Activated CD4-positive, alpha-beta T cell treated with anti-CD3 and anti-CD28 coated beads for 36 hours (primary cell): ENCODE measurements around the gene CHCHD6. TPM values are rescaled to one million over a fixed set of nuclear protein-coding genes. Genes with fewer than 3 reads are reported as not detected.

ENCODE experiments used
- ATAC-seq: fragments of 200-7000 bp; cut with Tn5 transposase; one replicate; pipeline ENCODE4 v1.10.0; 2021; ENCODE audit warnings: mild to moderate bottlenecking, moderate library complexity
- CTCF ChIA-PET: fragments of 350-600 bp; sonication (Branson Sonifier 250); formaldehyde crosslinking; loops from one replicate; lab custom pipeline; 2021; ENCODE audit warnings: antibody characterized with exemption; lab: Charles Lee
- POLR2A ChIA-PET: fragments of 350-600 bp; sonication (Branson Sonifier 250); formaldehyde crosslinking; loops from one replicate; lab custom pipeline; 2021; ENCODE audit warnings: antibody characterized with exemption, inconsistent platforms; lab: Charles Lee
- DNase-seq: peaks from one replicate; pipeline ENCODE4 v3.0.0-alpha.2; 2020
- H3K27ac Mint-ChIP-seq: one replicate; pipeline ENCODE4 v1.8.0; 2021; ENCODE audit warnings: mixed read lengths
- H3K27me3 Mint-ChIP-seq: one replicate; pipeline ENCODE4 v1.8.0; 2021; ENCODE audit warnings: mixed read lengths
- H3K36me3 Mint-ChIP-seq: one replicate; pipeline ENCODE4 v1.8.0; 2021; ENCODE audit warnings: low read depth, mixed read lengths
- H3K4me1 Mint-ChIP-seq: one replicate; pipeline ENCODE4 v1.8.0; 2021; ENCODE audit warnings: mixed read lengths
- H3K4me3 Mint-ChIP-seq: one replicate; pipeline ENCODE4 v1.8.0; 2021; ENCODE audit warnings: mild to moderate bottlenecking, moderate library complexity, mixed read lengths
- H3K9me3 Mint-ChIP-seq: one replicate; pipeline ENCODE4 v1.8.0; 2021; ENCODE audit warnings: low read depth, mixed read lengths
- intact Hi-C, 2 experiments: fragments of 100-400 bp; cut with DNase I in 1 of 2; cut with micrococcal nuclease in 1 of 2; formaldehyde crosslinking; loops; one replicate each; pipeline versions ENCODE4 v1.14.2 to v1.15.1; 2022 to 2024; cut with DNase I, micrococcal nuclease
- total RNA-seq, 2 experiments: library from RNA; stranded (reverse); gene quantifications; one replicate each; pipeline ENCODE4 v1.2.3, GENCODE V29; 2021

The CHCHD6 gene
- total RNA-seq, 2 experiments from 2014 or later, result 17.1 to 17.7 TPM

- Mint-ChIP-seq H3K27ac (no peak overlapping the region), H3K9me3 (no peaks in the 10 kb centered on the region), H3K27me3 (no peaks in the 10 kb centered on the region), H3K36me3 (peaks cover 54% of the 10 kb centered on the region), H3K4me3 (no peak overlapping the region), H3K4me1 (peaks cover 6% of the 10 kb centered on the region)
- POLR2A ChIA-PET, result no interaction called here
- intact Hi-C loops, result no loop called here
- CTCF ChIA-PET, result interaction anchor here (0.5 kb wide), 1 partner anchor 53 kb away, joined by 3 read pairs; no protein-coding TSS in a partner anchor
- no peak for DNase-seq
- ATAC-seq, result no peak
Observed at GRCh38 chr3:126731044-126731443, 27.0 kb downstream of the CHCHD6 start.

DNA sequence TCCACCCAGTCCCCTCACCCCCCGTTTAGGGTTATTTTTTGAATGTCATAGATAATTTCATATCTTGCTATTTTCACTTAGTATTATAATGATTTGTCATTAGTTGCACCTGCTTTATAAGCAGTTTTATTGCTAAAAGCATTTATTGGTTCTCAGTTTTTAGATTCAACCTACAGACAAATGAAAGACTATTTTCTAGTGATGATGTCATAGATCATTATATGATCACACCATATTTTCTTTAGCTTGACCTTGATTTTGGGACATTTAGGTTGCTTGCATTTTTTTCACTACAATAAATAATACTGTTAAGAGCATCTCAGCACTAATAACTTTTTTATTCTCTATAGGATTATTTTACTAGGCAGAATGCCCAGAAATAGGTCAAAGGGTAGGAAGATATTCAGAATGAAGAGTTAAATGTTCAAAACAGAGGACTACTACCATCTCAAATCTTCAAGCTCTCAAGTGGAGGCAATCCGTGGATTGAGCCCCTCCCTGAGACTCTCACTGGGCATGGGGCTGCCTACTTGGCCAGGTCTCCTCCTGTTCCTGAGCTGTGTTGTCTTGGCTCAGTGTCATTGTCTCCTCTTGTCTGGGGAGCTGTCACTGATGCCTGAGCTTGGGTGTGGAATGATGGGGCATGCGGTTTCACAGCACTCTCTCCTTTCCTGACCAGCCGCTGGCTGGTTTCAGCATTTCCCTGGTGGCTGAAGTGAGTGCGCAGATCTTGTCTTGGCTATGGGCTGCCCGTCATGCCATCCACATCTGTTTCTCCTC is 28.4 kb downstream of the CHCHD6 start:
- H3K27me3 Mint-ChIP-seq, result no peaks in the 10 kb centered on the region
- H3K4me1 Mint-ChIP-seq, result peaks cover 6% of the 10 kb centered on the region
- ChIA-PET CTCF (no interaction called here), POLR2A (no interaction called here)
- no peaks in the 10 kb centered on the region for H3K9me3 Mint-ChIP-seq
- H3K36me3 Mint-ChIP-seq, result peaks cover 54% of the 10 kb centered on the region
- H3K4me3 Mint-ChIP-seq, result no peak overlapping the region
- intact Hi-C loops, result no loop called here
- no peak for DNase-seq
- ATAC-seq, result no peak
- no peak overlapping the region for H3K27ac Mint-ChIP-seq

GRCh38 chr3:126733061-126733430 is 29.0 kb downstream of the CHCHD6 start:
- DNase-seq (no peak), ATAC-seq (no peak)
- no peak overlapping the region for H3K4me3 Mint-ChIP-seq
- H3K4me1 Mint-ChIP-seq, result peaks cover 6% of the 10 kb centered on the region
- H3K27ac Mint-ChIP-seq, result no peak overlapping the region
- CTCF ChIA-PET, result no interaction called here
- H3K9me3 Mint-ChIP-seq, result peaks cover 1% of the 10 kb centered on the region
- H3K36me3 Mint-ChIP-seq, result peaks cover 57% of the 10 kb centered on the region
- H3K27me3 Mint-ChIP-seq, result no peaks in the 10 kb centered on the region
- POLR2A ChIA-PET, result no interaction called here
- intact Hi-C loops, result no loop called here

GRCh38 chr3:126734106-126734723 is 30.2 kb downstream of the CHCHD6 start:
- ChIA-PET POLR2A (no interaction called here), CTCF (no interaction called here)
- Mint-ChIP-seq H3K4me3 (no peak overlapping the region), H3K9me3 (peaks cover 9% of the 10 kb centered on the region), H3K4me1 (peaks cover 6% of the 10 kb centered on the region), H3K27ac (no peak overlapping the region), H3K27me3 (no peaks in the 10 kb centered on the region), H3K36me3 (peaks cover 61% of the 10 kb centered on the region)
- intact Hi-C loops, result no loop called here
- DNase-seq (no peak), ATAC-seq (no peak)

GRCh38 chr3:126737527-126737926 is 33.5 kb downstream of the CHCHD6 start:
- Mint-ChIP-seq H3K36me3 (peaks cover 76% of the 10 kb centered on the region), H3K27ac (no peak overlapping the region), H3K4me3 (no peak overlapping the region), H3K9me3 (peaks cover 11% of the 10 kb centered on the region), H3K4me1 (no peaks in the 10 kb centered on the region), H3K27me3 (no peaks in the 10 kb centered on the region)
- ChIA-PET CTCF (interaction anchor here (0.5 to 1.3 kb wide), 4 partner anchors 14 to 54 kb away, joined by 3 to 4 read pairs (median 4); no protein-coding TSS in a partner anchor), POLR2A (no interaction called here)
- intact Hi-C loops, result no loop called here
- no peak for ATAC-seq
- DNase-seq, result no peak

DNA sequence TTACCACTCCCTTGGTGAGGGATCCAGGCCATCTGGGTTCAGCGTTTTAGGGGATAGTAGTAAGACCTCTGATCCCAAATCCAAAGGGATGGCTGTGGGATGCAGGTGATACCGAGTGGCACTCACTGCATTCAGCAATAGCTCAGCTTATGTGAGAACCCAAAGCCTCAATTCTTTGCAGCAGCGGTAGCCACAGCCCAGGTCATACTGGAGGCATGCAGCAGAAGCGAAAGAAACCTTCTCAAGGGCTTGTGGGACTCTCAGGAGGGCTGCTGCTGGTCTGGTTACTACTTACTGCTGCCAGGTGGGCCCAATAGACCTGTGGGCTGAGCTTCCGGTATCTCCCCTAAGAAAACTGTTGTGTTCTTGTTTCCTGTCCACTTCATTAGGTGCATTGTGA is 38.0 kb downstream of the CHCHD6 start:
- no peak for ATAC-seq
- peaks cover 11% of the 10 kb centered on the region for H3K9me3 Mint-ChIP-seq
- POLR2A ChIA-PET, result no interaction called here
- DNase-seq, result no peak
- no peaks in the 10 kb centered on the region for H3K4me1 Mint-ChIP-seq
- no peaks in the 10 kb centered on the region for H3K27me3 Mint-ChIP-seq
- no peak overlapping the region for H3K4me3 Mint-ChIP-seq
- H3K27ac Mint-ChIP-seq, result no peak overlapping the region
- intact Hi-C loops, result no loop called here
- CTCF ChIA-PET, result interaction anchor here (1.9 kb wide), 1 partner anchor 10 kb away, joined by 6 read pairs; no protein-coding TSS in a partner anchor
- peaks cover 40% of the 10 kb centered on the region for H3K36me3 Mint-ChIP-seq

GRCh38 chr3:126743350-126743749 is 39.3 kb downstream of the CHCHD6 start:
- ATAC-seq, result no peak
- H3K9me3 Mint-ChIP-seq, result peaks cover 7% of the 10 kb centered on the region
- no peak overlapping the region for H3K27ac Mint-ChIP-seq
- H3K4me1 Mint-ChIP-seq, result no peaks in the 10 kb centered on the region
- POLR2A ChIA-PET, result no interaction called here
- intact Hi-C loops, result no loop called here
- H3K27me3 Mint-ChIP-seq, result no peaks in the 10 kb centered on the region
- no peak overlapping the region for H3K4me3 Mint-ChIP-seq
- CTCF ChIA-PET, result interaction anchor here (0.6 to 0.8 kb wide), 2 partner anchors 11 to 27 kb away, joined by 3 read pairs; no protein-coding TSS in a partner anchor
- no peak for DNase-seq
- H3K36me3 Mint-ChIP-seq, result peaks cover 29% of the 10 kb centered on the region

DNA sequence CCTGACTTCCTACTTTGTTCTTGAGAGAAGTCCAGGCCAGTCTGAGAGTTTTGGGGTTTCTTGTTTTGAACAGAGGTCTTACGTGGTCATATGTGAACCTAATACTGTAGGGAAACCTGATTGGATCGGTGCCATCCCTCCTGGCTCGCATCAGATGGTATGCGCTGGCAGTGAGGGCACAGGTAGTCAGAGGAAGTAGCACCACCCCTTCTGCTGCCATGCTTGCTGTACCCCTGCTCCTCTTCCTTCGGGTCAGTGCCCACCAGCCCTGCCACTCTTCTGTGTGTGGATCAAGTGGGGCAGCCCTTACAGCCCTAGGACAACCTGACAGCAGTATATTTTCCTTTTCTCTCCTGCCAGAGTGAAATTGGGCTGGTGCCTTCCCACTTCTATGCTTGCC is 39.7 kb downstream of the CHCHD6 start:
- DNase-seq (no peak), ATAC-seq (no peak)
- Mint-ChIP-seq H3K27me3 (no peaks in the 10 kb centered on the region), H3K27ac (no peak overlapping the region), H3K4me1 (no peaks in the 10 kb centered on the region), H3K4me3 (no peak overlapping the region), H3K9me3 (peaks cover 4% of the 10 kb centered on the region), H3K36me3 (peaks cover 24% of the 10 kb centered on the region)
- POLR2A ChIA-PET, result no interaction called here
- CTCF ChIA-PET, result no interaction called here
- intact Hi-C loops, result no loop called here

DNA sequence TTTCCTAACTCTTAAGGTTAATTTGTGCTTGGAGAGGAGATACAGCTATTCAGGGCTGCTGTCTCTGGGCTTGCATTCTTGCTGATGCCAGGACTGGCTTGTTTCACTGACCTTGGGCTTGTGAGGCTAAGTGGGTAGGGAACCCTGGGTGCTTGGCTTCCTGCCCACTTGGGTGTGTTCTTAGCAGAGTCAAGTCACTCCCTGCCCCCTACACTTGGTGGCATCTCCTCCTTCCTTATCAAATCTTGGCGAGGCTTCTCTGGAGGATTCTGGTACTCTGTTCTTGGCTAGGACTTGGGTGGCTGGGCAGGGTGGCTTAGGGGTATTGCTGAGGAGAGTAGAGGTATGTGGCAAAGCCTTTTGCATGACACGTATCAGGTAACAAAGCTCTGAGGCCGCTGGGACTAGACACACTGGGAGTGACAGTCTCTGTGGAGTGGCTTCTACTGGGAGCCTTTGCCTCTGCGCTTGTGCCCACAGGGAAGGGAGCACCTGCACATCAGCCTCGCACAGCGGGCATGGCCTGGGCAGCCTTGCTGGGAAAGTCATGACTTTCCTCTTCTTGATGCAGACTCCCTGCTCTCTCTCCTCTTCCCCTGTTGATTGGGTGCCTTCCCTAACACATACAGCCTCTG is 41.8 kb downstream of the CHCHD6 start:
- CTCF ChIA-PET, result no interaction called here
- Mint-ChIP-seq H3K27ac (no peak overlapping the region), H3K27me3 (no peaks in the 10 kb centered on the region), H3K9me3 (no peaks in the 10 kb centered on the region), H3K4me3 (no peak overlapping the region), H3K36me3 (peaks cover 9% of the 10 kb centered on the region), H3K4me1 (no peaks in the 10 kb centered on the region)
- DNase-seq (no peak), ATAC-seq (no peak)
- POLR2A ChIA-PET, result no interaction called here
- intact Hi-C loops, result no loop called here

GRCh38 chr3:126746395-126747177 is 42.5 kb downstream of the CHCHD6 start:
- intact Hi-C loops, result no loop called here
- ATAC-seq (no peak), DNase-seq (no peak)
- peak overlapping the region; percentile 3 for H3K27ac Mint-ChIP-seq
- POLR2A ChIA-PET, result no interaction called here
- peaks cover 6% of the 10 kb centered on the region for H3K36me3 Mint-ChIP-seq
- no peaks in the 10 kb centered on the region for H3K27me3 Mint-ChIP-seq
- no peaks in the 10 kb centered on the region for H3K4me1 Mint-ChIP-seq
- H3K4me3 Mint-ChIP-seq, result no peak overlapping the region
- CTCF ChIA-PET, result no interaction called here
- no peaks in the 10 kb centered on the region for H3K9me3 Mint-ChIP-seq

DNA sequence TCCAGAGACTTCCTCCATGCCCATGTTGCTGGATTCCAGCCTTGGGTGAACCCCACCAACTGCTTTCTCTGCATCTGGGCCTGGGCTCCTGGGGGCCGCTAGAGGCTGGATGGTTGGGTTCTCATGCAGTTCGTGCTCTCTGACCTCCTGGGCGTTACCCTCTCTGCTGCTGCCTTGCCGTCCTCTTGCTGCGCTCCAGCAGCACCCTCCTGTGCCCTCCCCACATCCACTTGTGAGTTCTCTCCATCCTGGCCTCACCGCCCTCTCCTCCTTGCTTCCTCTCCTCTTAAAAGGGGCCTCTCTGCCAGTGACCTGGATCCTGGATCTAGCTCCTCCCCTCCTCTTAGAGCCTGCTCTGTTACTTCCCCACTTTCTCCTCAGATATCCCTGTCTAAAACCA is 43.7 kb downstream of the CHCHD6 start:
- Mint-ChIP-seq H3K4me3 (no peak overlapping the region), H3K4me1 (no peaks in the 10 kb centered on the region), H3K36me3 (no peaks in the 10 kb centered on the region), H3K27me3 (no peaks in the 10 kb centered on the region), H3K27ac (no peak overlapping the region), H3K9me3 (no peaks in the 10 kb centered on the region)
- ATAC-seq (no peak), DNase-seq (no peak)
- POLR2A ChIA-PET, result no interaction called here
- intact Hi-C loops, result no loop called here
- CTCF ChIA-PET, result interaction anchor here (0.5 kb wide), 1 partner anchor 22 kb away, joined by 4 read pairs; no protein-coding TSS in a partner anchor
